GM12875 (cell line): ENCODE results near the gene FYB1.

Experiments used
- H3K4me3 ChIP-seq: one replicate; pipeline ENCODE4 v1.5.1; 2011; ENCODE audit warnings: low read depth, low read length, control low read depth
- CTCF ChIP-seq: IDR thresholded peaks from 2 replicates; pipeline ENCODE4 v1.5.1; 2011; ENCODE audit warnings: low read depth, mild to moderate bottlenecking, control low read depth, inconsistent platforms, low read length, moderate library complexity, borderline replicate concordance; ENCODE audit not compliant: insufficient read depth

Gene FYB1

GRCh38 chr5:39211773-39212172 lies 7.6 kb downstream of the FYB1 start:
- TF ChIP-seq CTCF, result no peak
- no peak overlapping the region for H3K4me3 ChIP-seq

- TF ChIP-seq CTCF, result no peak
- no peak overlapping the region for H3K4me3 ChIP-seq
Observed at GRCh38 chr5:39209924-39210323, 9.4 kb downstream of the FYB1 start.

GRCh38 chr5:39208471-39208870 lies 10.9 kb downstream of the FYB1 start:
- no peak for TF ChIP-seq CTCF
- H3K4me3 ChIP-seq, result no peak overlapping the region

GRCh38 chr5:39207345-39208045 lies 11.9 kb downstream of the FYB1 start:
- TF ChIP-seq CTCF, result no peak
- H3K4me3 ChIP-seq, result no peak overlapping the region

- no peak overlapping the region for H3K4me3 ChIP-seq
- TF ChIP-seq CTCF, result no peak
Observed at GRCh38 chr5:39206630-39207321, 12.6 kb downstream of the FYB1 start.

- H3K4me3 ChIP-seq, result no peak overlapping the region
- no peak for TF ChIP-seq CTCF
Observed at GRCh38 chr5:39205550-39205949, 13.8 kb downstream of the FYB1 start.

GRCh38 chr5:39203951-39204350 lies 15.4 kb downstream of the FYB1 start:
- TF ChIP-seq CTCF, result no peak

More at GRCh38 chr5:39203951-39204350, 15.4 kb downstream of the FYB1 start:
- H3K4me3 ChIP-seq, result no peak overlapping the region
